Fibroblast of skin of left quadriceps (primary cell): ENCODE results near the gene THOC7.

Source experiments
- DNase-seq, 2 experiments: peaks; one replicate each; pipeline ENCODE4 v3.0.0-alpha.2; 2013; ENCODE audit warnings: low read depth in 2 of 2

THOC7 gene

DNA sequence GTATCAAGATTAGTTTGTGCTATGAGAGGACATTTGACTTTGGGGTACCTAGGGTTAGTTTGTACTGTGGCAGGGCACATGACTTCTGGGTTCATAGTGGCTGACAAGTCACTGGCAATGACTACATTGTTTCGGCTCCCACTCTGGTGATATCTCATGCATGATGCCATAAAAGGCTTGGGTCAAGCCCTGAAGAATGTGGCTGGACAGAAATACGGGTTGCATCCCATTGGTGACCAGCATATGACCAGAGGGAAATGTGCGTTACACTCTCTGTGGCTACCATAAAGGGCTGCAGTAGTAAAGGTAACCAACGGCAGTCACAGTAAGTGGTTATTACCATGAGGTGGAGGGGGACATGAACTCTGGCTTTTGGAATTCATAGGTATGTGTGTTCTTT, 18.4 kb downstream of the THOC7 start:
- DNase-seq = no peak

DNA sequence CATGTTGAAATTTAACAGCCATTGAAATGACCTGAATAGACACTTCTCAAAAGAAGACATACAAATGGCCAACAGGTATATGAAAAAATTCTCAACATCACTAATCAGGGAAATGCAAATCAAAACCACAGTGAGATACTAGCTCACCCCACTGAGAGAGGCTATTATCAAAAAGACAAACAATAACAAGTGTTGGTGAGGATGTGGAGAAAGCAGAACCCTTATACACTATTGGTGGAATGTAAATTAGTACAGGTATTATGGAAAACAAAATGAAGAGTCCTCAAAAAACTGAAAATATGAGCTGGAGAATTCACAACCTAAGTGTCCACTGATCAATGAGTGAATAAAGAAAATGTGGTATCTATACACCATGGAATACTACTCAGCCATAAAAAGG, 21.5 kb downstream of the THOC7 start:
- DNase-seq = no peak

GRCh38 chr3:63841704-63842103, 21.9 kb downstream of the THOC7 start:
- no peak for DNase-seq

DNA sequence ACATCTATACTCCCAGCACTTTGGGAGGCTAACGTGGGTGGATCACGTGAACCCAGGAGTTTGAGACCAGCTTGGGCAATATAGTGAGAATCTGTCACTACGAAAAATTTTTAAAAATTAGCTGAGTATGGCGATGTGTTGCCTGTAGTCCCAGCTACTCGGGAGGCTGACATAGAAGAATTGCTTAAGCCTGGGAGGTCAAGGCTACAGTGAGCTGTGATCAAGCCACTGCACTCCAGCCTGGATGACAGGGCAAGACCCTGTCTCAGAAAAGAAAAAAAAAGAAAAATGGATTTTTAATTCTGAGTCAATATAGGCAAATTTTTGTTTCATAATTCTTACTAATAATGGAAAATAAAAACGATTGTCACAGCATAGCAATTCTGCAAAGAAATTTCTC, 31.2 kb downstream of the THOC7 start:
- DNase-seq = no peak

DNA sequence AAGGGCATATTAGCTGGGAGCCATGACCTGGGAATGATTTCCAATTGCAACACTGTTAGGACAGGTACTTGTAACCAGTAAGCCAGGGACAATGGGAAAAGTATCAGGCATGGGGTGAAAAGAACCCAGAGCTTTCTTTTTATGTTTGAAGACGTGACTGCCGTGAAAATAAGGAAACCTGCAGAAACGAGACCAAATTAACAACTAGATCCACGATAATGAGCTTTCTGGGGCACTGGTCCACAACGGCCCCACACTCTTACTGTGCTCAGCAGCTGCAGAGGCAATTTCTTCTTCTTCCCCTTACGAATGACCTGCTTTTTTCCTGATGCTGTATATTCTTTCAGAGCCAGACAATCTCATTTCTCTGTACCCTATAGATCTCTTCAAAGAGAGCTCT, 33.1 kb downstream of the THOC7 start:
- no peak for DNase-seq

GRCh38 chr3:63824309-63824708, 39.3 kb downstream of the THOC7 start:
- peak; percentile 24 to 31 for DNase-seq

GRCh38 chr3:63819151-63819398, 44.5 kb downstream of the THOC7 start, which contains the start of gene C3orf49:
Gene C3orf49 (plus strand): TSS chr3:63819299. CDS start chr3:63819472, 173 bp downstream.
- DNase-seq = no peak

DNA sequence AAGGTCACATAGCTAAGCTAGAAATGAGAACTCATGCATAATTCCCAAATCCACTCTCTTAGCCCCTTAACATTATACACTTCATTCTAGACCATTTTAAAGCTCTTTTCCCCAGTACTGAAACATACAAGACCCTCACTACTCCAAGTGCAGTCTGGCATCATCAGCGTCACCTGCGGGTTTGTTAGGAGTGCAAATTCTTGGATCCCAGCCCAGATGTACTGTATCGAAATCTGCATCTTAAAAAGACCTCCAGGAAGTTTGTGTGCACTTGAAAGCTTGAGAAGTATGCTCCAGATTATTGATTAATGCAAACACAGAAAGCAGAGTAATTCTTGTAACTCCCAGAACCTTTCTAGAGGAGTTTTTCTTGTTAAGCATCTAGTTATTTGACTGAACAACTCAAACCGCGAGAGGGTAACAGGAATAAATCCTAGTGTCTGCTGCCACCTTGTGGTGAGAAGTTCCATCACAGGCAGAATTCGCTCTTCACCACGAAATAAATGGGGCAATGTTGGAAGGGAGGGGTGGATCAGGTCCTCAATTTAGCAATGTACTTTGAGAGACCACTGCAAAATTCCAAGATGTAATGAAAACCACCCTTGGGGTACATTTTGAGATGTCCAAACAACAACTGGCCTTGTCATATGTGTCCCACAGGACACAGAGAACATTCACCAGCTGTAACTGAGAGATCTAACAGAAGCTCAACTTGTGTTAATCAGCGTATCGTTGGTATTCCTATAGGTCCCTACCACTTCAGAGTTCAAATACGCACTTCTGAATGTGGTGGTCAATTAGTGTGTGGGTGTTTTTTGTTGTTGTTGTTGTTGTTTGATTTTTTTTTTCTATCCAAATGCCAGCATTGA, 45.1 kb downstream of the THOC7 start:
- DNase-seq = peak; percentile 32 to 44

DNA sequence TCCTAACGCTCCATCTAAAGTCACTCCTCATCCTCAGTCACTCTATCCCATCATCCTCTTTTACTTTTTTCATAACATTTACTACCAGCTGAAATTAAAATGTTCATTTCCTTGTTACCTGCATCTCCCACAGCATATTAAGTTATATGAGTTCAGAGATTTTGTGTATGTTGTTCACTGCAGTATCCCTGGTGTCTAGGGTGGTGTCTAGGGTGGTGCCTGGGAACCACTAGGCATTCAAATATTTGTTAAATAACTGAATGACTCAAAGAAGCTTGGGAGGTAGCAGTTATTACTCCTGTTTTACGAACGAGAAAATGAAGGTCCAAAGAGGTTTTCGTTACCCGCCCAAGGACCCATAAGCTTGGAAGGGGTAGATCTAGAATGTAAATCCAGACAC, 46.4 kb downstream of the THOC7 start:
- no peak for DNase-seq

DNA sequence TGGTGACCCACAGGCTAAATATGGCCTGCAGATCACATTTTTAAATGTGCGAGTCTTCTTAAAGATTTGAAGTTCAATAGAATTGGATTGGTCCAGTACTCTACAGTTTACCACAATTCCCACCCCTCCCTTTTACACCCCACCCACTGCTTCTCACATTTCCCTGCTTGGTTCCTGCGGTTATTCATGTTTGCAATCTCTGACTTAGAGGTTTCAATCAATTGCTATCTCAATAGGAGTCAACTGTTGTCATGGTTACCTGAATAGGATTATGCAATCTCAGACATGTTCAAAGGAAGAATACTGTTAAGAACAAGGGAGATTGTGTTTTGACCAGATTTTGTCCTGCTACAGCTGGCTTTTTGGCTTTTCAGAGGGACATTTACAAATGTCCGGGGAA, 49.4 kb downstream of the THOC7 start:
- DNase-seq = no peak

GRCh38 chr3:63809607-63810006, 54.0 kb downstream of the THOC7 start:
- DNase-seq = no peak

DNA sequence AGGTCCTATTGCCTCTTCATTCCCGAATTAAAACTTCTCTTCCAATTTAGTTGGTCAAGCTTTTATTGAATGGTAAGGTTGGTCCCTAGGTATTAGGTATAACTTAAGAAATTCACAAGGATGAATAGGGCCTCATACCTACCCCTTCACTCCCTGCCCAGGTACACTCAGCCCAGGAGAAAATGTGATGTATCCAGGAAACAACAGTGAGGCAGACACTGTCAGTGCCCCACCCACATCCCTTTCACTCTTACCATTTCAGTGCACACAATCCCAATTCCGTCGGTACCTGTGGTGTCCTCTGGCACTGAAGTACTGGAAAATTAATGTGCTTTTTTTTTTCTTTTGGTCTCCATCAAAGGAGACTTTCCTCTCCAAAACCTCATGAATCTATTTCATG, 55.0 kb downstream of the THOC7 start:
- no peak for DNase-seq

- no peak for DNase-seq
Measured at GRCh38 chr3:63807961-63808565, 55.5 kb downstream of the THOC7 start.

GRCh38 chr3:63803911-63804310, 59.7 kb downstream of the THOC7 start:
- no peak for DNase-seq

DNA sequence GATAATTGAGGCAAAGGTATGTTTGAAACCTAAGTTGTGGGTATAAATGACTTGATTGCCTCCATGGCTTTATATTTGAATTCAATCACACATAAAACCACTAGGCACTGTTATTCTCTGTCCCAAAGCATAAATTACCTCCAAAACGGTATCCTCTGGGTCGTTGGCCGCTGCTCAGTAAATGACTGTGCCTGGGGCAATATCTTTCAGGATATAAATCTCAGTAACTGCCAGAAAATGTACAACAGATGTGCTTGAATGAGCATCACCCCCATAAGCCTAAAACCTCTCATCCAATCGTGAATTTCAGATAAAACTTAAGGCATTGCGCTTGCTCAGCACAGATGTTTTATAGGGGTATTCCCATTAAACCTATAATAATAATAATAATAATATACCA, 63.5 kb downstream of the THOC7 start:
- DNase-seq = no peak

DNA sequence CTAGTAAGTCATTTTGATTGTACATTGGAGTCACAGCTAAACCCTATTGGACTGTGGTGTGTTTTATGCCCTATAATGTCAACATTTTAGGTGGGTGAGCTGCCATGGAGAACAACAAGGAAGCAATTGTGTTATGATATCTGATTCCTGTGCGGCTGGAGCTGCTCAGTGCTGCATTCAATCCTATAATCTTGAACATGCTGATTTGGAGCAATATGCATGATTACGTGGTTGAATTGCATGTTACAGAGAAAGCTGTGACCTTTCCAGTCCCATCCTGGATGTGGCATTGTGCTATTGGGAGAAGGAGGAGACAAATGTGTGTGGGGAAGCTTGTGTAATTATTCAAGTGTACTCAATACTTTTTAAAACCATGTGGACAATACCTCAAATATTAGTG, 64.7 kb downstream of the THOC7 start:
- no peak for DNase-seq

- DNase-seq = no peak
Measured at GRCh38 chr3:63798544-63798943, 65.1 kb downstream of the THOC7 start.

DNA sequence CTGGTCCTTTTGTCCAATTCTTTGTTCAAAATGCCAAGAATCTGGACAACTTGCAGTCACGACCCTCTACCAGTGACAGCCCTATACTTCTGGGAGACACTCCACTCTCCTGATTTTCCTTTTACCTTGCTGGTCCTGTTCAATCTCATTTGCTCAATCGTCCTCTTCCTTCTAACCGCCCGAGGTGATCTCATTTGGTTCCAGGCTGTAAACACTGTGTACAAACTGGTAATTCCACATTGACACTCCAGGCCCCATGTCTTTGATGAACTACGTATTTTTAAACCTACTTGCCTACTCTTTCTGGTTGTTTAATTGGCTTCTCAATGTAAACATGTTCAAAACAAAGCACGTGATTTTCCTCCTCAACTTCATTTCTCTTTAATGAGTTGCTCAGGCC, 68.2 kb downstream of the THOC7 start:
- no peak for DNase-seq

- DNase-seq = peak; percentile 46 to 54
Measured at GRCh38 chr3:63791974-63792373, 71.6 kb downstream of the THOC7 start.
